Transverse colon (tissue), 4 donors: ENCODE measurements around the gene MPZL3. TPM values are rescaled to one million over a fixed set of nuclear protein-coding genes. Genes with fewer than 3 reads are reported as not detected.
A peak's percentile ranks its signal among the peaks of the same experiment; 100 is the strongest.

ENCODE experiments used
- DNase-seq: peaks from one replicate; pipeline ENCODE4 v3.0.0-alpha.2; 2019
- H3K27ac ChIP-seq, 4 donors: fragments of 200-600 bp; sonication (generic); 2 replicates each; pipeline ENCODE4 v1.5.1; 2016 to 2018; ENCODE audit warnings: inconsistent platforms in 4 of 4
- H3K27me3 ChIP-seq: fragments of 200-600 bp; sonication (generic); 2 replicates; pipeline ENCODE4 v1.5.1; 2017; ENCODE audit warnings: inconsistent platforms
- H3K36me3 ChIP-seq, 4 donors: fragments of 200-600 bp; sonication (generic); 2 replicates each; pipeline ENCODE4 v1.5.1; 2017 to 2019; ENCODE audit warnings: inconsistent platforms in 4 of 4
- H3K4me1 ChIP-seq, 4 donors: fragments of 200-600 bp; sonication (generic); 2 replicates each; pipeline ENCODE4 v1.5.1; 2017 to 2020; ENCODE audit warnings: inconsistent platforms in 4 of 4
- H3K4me3 ChIP-seq, 4 donors: fragments of 200-600 bp; sonication (generic); 1 replicate in 1 of 4; 2 replicates in 3 of 4; pipeline versions ENCODE4 v1.5.1 to v1.6.1; 2017 to 2019; ENCODE audit warnings: inconsistent platforms in 4 of 4
- H3K9me3 ChIP-seq, 2 donors: fragments of 200-600 bp; sonication (generic); 2 replicates each; pipeline ENCODE4 v1.5.1; 2017 to 2019; ENCODE audit warnings: inconsistent platforms in 2 of 2
- CTCF ChIP-seq, 5 experiments: fragments of 200-600 bp in 3 of 5; fragments of 450-650 bp in 2 of 5; sonication (generic) in 3 of 5; IDR thresholded peaks; 1 replicate in 2 of 5; 2 replicates in 3 of 5; pipeline ENCODE4 v1.5.1; 2016 to 2017; ENCODE audit warnings: antibody characterized with exemption in 5 of 5, inconsistent platforms in 3 of 5, mild to moderate bottlenecking in 2 of 5, moderate library complexity in 1 of 5
- EP300 ChIP-seq: sonication (generic); formaldehyde crosslinking; IDR thresholded peaks from one replicate; pipeline ENCODE4 v1.6.1; 2017; ENCODE audit warnings: antibody characterized with exemption, low read depth
- POLR2A ChIP-seq: fragments of 450-650 bp; IDR thresholded peaks from one replicate; pipeline ENCODE4 v1.6.1; 2016; ENCODE audit warnings: antibody characterized with exemption, mild to moderate bottlenecking, moderate library complexity
- POLR2AphosphoS5 ChIP-seq, 3 donors: sonication (generic); formaldehyde crosslinking; IDR thresholded peaks; one replicate each; pipeline ENCODE4 v1.6.1; 2016; ENCODE audit warnings: antibody characterized with exemption in 3 of 3
- WGBS, 2 donors: methylation state at CpG; one replicate each; pipeline ENCODE4 v1.1.5; 2018; ENCODE audit warnings: low coverage in 1 of 2; 5-methylcytosine and 5-hydroxymethylcytosine counted together
- in situ Hi-C, 4 donors: fragments of 200-750 bp; cut with MboI; loops; one replicate each; pipeline versions ENCODE4 v1.15.0 to v1.15.1; 2017; ENCODE audit warnings: low sequenced_read_pairs in 3 of 4, low pct_ligation_motif_present in 1 of 4, low pct_unique_long_range_greater_than_20kb in 1 of 4
- intact Hi-C: fragments of 100-400 bp; cut with DNase I; formaldehyde crosslinking; loops from one replicate; pipeline ENCODE4 v1.15.1; 2023; ENCODE audit warnings: low total_unique reads
- total RNA-seq, 4 donors: library from RNA; depleted of rRNA; stranded (reverse); fragments of >200 nt; gene quantifications; one replicate each; pipeline ENCODE4 v1.1.0, GENCODE V29; 2016

MPZL3 gene
- total RNA-seq, 4 donors from 2014 or later = 2.4 to 15.2 (median 8.2) TPM

- WGBS, 2 donors = 74 to 83% methylated on average over 2 of the region's 2 CpGs
- peak overlapping the region; percentile 27 to 49 (median 35) for H3K27ac ChIP-seq
- H3K36me3 ChIP-seq = peaks cover 0 to 4% (median 0%) of the 10 kb centered on the region in 4 donors
- peaks cover 8% of the 10 kb centered on the region for H3K27me3 ChIP-seq
- TF ChIP-seq POLR2A = peak; percentile 20
- no peak for TF ChIP-seq EP300
- no peak for TF ChIP-seq POLR2AphosphoS5 (IDR thresholded peaks at IDR 0.05)
- TF ChIP-seq CTCF (IDR thresholded peaks at IDR 0.05) = no peak
- H3K9me3 ChIP-seq = no peaks in the 10 kb centered on the region
- H3K4me3 ChIP-seq = no peak overlapping the region
- in situ Hi-C loops (no loop called here), intact Hi-C loops (no loop called here)
- peaks cover 0 to 8% (median 0%) of the 10 kb centered on the region in 4 donors for H3K4me1 ChIP-seq
- no peak for DNase-seq
These were observed 25.4 kb downstream of the MPZL3 start for GRCh38 chr11:118226781-118227180.

- intact Hi-C loops = no loop called here
- no peak for TF ChIP-seq CTCF (IDR thresholded peaks at IDR 0.05)
- no peak for TF ChIP-seq POLR2A
- TF ChIP-seq EP300 = no peak
- no peak for TF ChIP-seq POLR2AphosphoS5 (IDR thresholded peaks at IDR 0.05)
- Histone ChIP-seq H3K4me3 (no peak overlapping the region), H3K27ac (peak overlapping the region in 3 of 4 donors; percentile 11 to 49 (median 38)), H3K9me3 (no peaks in the 10 kb centered on the region), H3K27me3 (peaks cover 13% of the 10 kb centered on the region), H3K36me3 (peaks cover 0 to 4% (median 0%) of the 10 kb centered on the region in 4 donors), H3K4me1 (peaks cover 0 to 8% (median 0%) of the 10 kb centered on the region in 4 donors)
- in situ Hi-C loops = no loop called here
- 62 to 65% methylated on average over 6 to 7 of the region's 7 CpGs for WGBS, 2 donors
- DNase-seq = no peak
These were observed 25.9 kb downstream of the MPZL3 start for GRCh38 chr11:118226296-118226695.

- Histone ChIP-seq H3K36me3 (peaks cover 0 to 4% (median 0%) of the 10 kb centered on the region in 4 donors), H3K4me1 (peaks cover 0 to 8% (median 0%) of the 10 kb centered on the region in 4 donors), H3K27me3 (peaks cover 22% of the 10 kb centered on the region), H3K27ac (peak within 1 kb of the TSS; percentile 37 to 67 (median 52)), H3K9me3 (no peaks in the 10 kb centered on the region), H3K4me3 (peak within 1 kb of the TSS in 1 of 4 donors; percentile 32)
- DNase-seq = peak; percentile 60
- TF ChIP-seq POLR2AphosphoS5 (IDR thresholded peaks at IDR 0.05) (peak in 2 of 3 donors; percentile 54 to 69), EP300 (no peak), CTCF (IDR thresholded peaks at IDR 0.05) (no peak), POLR2A (peak; percentile 66)
- intact Hi-C loops = no loop called here
- WGBS, 2 donors = 60 to 84% methylated on average over 4 to 6 of the region's 6 CpGs
- in situ Hi-C loops = no loop called here
These were observed 27.5 kb downstream of the MPZL3 start, which contains the start of gene JAML for GRCh38 chr11:118224511-118225188. Gene JAML, minus strand, starts transcription at chr11:118225011. Its CDS starts 10,145 bp downstream, at chr11:118214866.

GRCh38 chr11:118223992-118224391 is 28.2 kb downstream of the MPZL3 start:
- H3K4me1 ChIP-seq = peaks cover 0 to 8% (median 0%) of the 10 kb centered on the region in 4 donors
- TF ChIP-seq EP300 = no peak
- peak in 1 of 3 donors; percentile 15 for TF ChIP-seq POLR2AphosphoS5 (IDR thresholded peaks at IDR 0.05)
- no peak for TF ChIP-seq POLR2A
- TF ChIP-seq CTCF (IDR thresholded peaks at IDR 0.05) = no peak
- intact Hi-C loops (no loop called here), in situ Hi-C loops (no loop called here)
- peak overlapping the region; percentile 37 to 67 (median 52) for H3K27ac ChIP-seq
- peak overlapping the region in 1 of 4 donors; percentile 32 for H3K4me3 ChIP-seq
- WGBS, 2 donors = 85 to 98% methylated on average over 5 to 6 of the region's 6 CpGs
- no peak for DNase-seq
- peaks cover 25% of the 10 kb centered on the region for H3K27me3 ChIP-seq
- H3K9me3 ChIP-seq = no peaks in the 10 kb centered on the region
- H3K36me3 ChIP-seq = peaks cover 0 to 4% (median 0%) of the 10 kb centered on the region in 4 donors
